Testis (tissue), 2 donors: ENCODE results near the gene HOMER3.
"Not testable (repeated sequence)": the region's sequence is repeated elsewhere in the genome, so short reads cannot be mapped to it uniquely, and the experiment has no call there.

Source experiments
- CTCF ChIP-seq, 3 experiments: fragments of 450-650 bp in 2 of 3; fragments of 200-600 bp in 1 of 3; sonication (generic) in 1 of 3; IDR thresholded peaks; one replicate each; pipeline ENCODE4 v1.5.1; 2016 to 2019; ENCODE audit warnings: antibody characterized with exemption in 3 of 3, mild to moderate bottlenecking in 2 of 3, moderate library complexity in 1 of 3
- POLR2A ChIP-seq: fragments of 450-650 bp; IDR thresholded peaks from one replicate; pipeline ENCODE4 v1.6.1; 2017; ENCODE audit warnings: antibody characterized with exemption, mild to moderate bottlenecking, moderate library complexity

- TF ChIP-seq CTCF (IDR thresholded peaks at IDR 0.05); POLR2A: not testable (repeated sequence)
Measured at GRCh38 chr19:18902519-18902918, 38.5 kb downstream of the HOMER3 start.
